Mesenchymal stem cell (in vitro differentiated cells and primary cell): ENCODE measurements around the gene PRKG1.

ENCODE experiments used
- DNase-seq: peaks from one replicate; pipeline ENCODE4 v3.0.0-alpha.2; 2013
- H2AFZ ChIP-seq: one replicate; pipeline ENCODE4 v1.6.1; 2013; ENCODE audit warnings: low read depth, mild to moderate bottlenecking, control low read depth, inconsistent platforms, low read length, moderate library complexity
- H2AK5ac ChIP-seq: 2 replicates; pipeline ENCODE4 v1.6.1; 2013; ENCODE audit warnings: low read length, moderate library complexity, mild to moderate bottlenecking, inconsistent platforms; ENCODE audit not compliant: severe bottlenecking
- H2BK120ac ChIP-seq: one replicate; pipeline ENCODE4 v1.6.1; 2013; ENCODE audit warnings: low read depth, mild to moderate bottlenecking, inconsistent platforms, low read length, moderate library complexity
- H2BK12ac ChIP-seq, 2 experiments: one replicate each; pipeline ENCODE4 v1.6.1; 2013; ENCODE audit warnings: inconsistent platforms in 2 of 2, low read length in 2 of 2, mild to moderate bottlenecking in 2 of 2, moderate library complexity in 2 of 2, control low read depth in 1 of 2
- H2BK15ac ChIP-seq: one replicate; pipeline ENCODE4 v1.6.1; 2013; ENCODE audit warnings: mild to moderate bottlenecking, low read depth, inconsistent platforms; ENCODE audit not compliant: poor library complexity, severe bottlenecking
- H2BK5ac ChIP-seq: 2 replicates; pipeline ENCODE4 v1.6.1; 2013; ENCODE audit warnings: low read depth, mild to moderate bottlenecking, low read length, control low read depth, inconsistent platforms; ENCODE audit not compliant: poor library complexity, severe bottlenecking
- H3K14ac ChIP-seq, 2 experiments: one replicate each; pipeline ENCODE4 v1.6.1; 2013; ENCODE audit warnings: inconsistent platforms in 2 of 2, low read length in 2 of 2, control low read depth in 1 of 2, mild to moderate bottlenecking in 1 of 2, moderate library complexity in 1 of 2
- H3K18ac ChIP-seq, 2 experiments: one replicate each; pipeline ENCODE4 v1.6.1; 2013; ENCODE audit warnings: inconsistent platforms in 2 of 2, low read length in 2 of 2, control low read depth in 1 of 2, low read depth in 1 of 2, mild to moderate bottlenecking in 1 of 2
- H3K23ac ChIP-seq, 2 experiments: one replicate each; pipeline ENCODE4 v1.6.1; 2013; ENCODE audit warnings: inconsistent platforms in 2 of 2, low read length in 2 of 2, mild to moderate bottlenecking in 2 of 2, moderate library complexity in 2 of 2, control low read depth in 1 of 2
- H3K27ac ChIP-seq: 2 replicates; pipeline ENCODE4 v1.5.1; 2013; ENCODE audit warnings: mild to moderate bottlenecking, moderate library complexity, low read length, control low read depth, inconsistent platforms; ENCODE audit not compliant: poor library complexity, severe bottlenecking
- H3K27me3 ChIP-seq, 2 experiments: 2 replicates each; pipeline versions ENCODE4 v1.6.1 to v1.7.0; 2013; ENCODE audit warnings: low read length in 2 of 2, mild to moderate bottlenecking in 2 of 2, moderate library complexity in 2 of 2, control low read depth in 1 of 2, inconsistent platforms in 1 of 2; ENCODE audit not compliant: control insufficient read depth in 1 of 2, insufficient read depth in 1 of 2
- H3K36me3 ChIP-seq, 2 experiments: 2 replicates each; pipeline versions ENCODE4 v1.6.1 to v1.7.0; 2013; ENCODE audit warnings: low read length in 2 of 2, control low read depth in 1 of 2, inconsistent platforms in 1 of 2, low read depth in 1 of 2, mild to moderate bottlenecking in 1 of 2; ENCODE audit not compliant: insufficient read depth in 2 of 2, control insufficient read depth in 1 of 2
- H3K4ac ChIP-seq, 2 experiments: one replicate each; pipeline ENCODE4 v1.6.1; 2013; ENCODE audit warnings: inconsistent platforms in 2 of 2, low read length in 2 of 2, mild to moderate bottlenecking in 2 of 2, moderate library complexity in 2 of 2, control low read depth in 1 of 2, low read depth in 1 of 2
- H3K4me1 ChIP-seq: 2 replicates; pipeline ENCODE4 v1.6.1; 2013; ENCODE audit warnings: low read depth, low read length, control low read depth; ENCODE audit not compliant: control insufficient read depth, insufficient read depth
- H3K4me2 ChIP-seq: 2 replicates; pipeline ENCODE4 v1.6.1; 2013; ENCODE audit warnings: low read length, mild to moderate bottlenecking, inconsistent platforms; ENCODE audit not compliant: poor library complexity, severe bottlenecking
- H3K4me3 ChIP-seq, 2 experiments: 2 replicates each; pipeline versions ENCODE4 v1.5.1 to v1.7.0; 2013; ENCODE audit warnings: low read length in 2 of 2, mild to moderate bottlenecking in 2 of 2, control low read depth in 1 of 2, low read depth in 1 of 2; ENCODE audit not compliant: insufficient read depth in 1 of 2
- H3K79me1 ChIP-seq: replicated peaks from 2 replicates; pipeline ENCODE4 v1.6.1; 2013; ENCODE audit warnings: mild to moderate bottlenecking, control low read depth, low read length, inconsistent platforms; ENCODE audit not compliant: poor library complexity, severe bottlenecking
- H3K9ac ChIP-seq: 2 replicates; pipeline ENCODE4 v1.7.0; 2013; ENCODE audit warnings: mild to moderate bottlenecking, low read length, moderate library complexity
- H3K9me3 ChIP-seq: 2 replicates; pipeline ENCODE4 v1.7.0; 2013; ENCODE audit warnings: mild to moderate bottlenecking, low read length; ENCODE audit not compliant: control insufficient read depth
- H4K8ac ChIP-seq: one replicate; pipeline ENCODE4 v1.6.1; 2013; ENCODE audit warnings: inconsistent platforms, mild to moderate bottlenecking, low read length, moderate library complexity
- H4K91ac ChIP-seq: one replicate; pipeline ENCODE4 v1.6.1; 2013; ENCODE audit warnings: mild to moderate bottlenecking, low read length, inconsistent platforms
- WGBS: methylation state at CpG from one replicate; pipeline ENCODE4 v1.1.7; 2013; ENCODE audit warnings: mixed read lengths; 5-methylcytosine and 5-hydroxymethylcytosine counted together

The PRKG1 gene

GRCh38 chr10:51325649-51326048, 251.4 kb downstream of the PRKG1 start:
- no peaks in the 10 kb centered on the region for H3K79me1 ChIP-seq
- H4K8ac ChIP-seq = no peak overlapping the region
- no peak overlapping the region for H3K23ac ChIP-seq
- H3K4me2 ChIP-seq = no peak overlapping the region
- no peak overlapping the region for H3K14ac ChIP-seq
- no peak overlapping the region for H2BK5ac ChIP-seq
- H3K4me3 ChIP-seq = no peak overlapping the region
- H2BK120ac ChIP-seq = no peak overlapping the region
- H2AK5ac ChIP-seq = no peak overlapping the region
- H3K27me3 ChIP-seq = no peaks in the 10 kb centered on the region
- H3K9me3 ChIP-seq = no peaks in the 10 kb centered on the region
- 93% methylated on average over 2 of the region's 2 CpGs for WGBS
- DNase-seq = no peak
- no peaks in the 10 kb centered on the region for H3K4me1 ChIP-seq
- H3K36me3 ChIP-seq = no peaks in the 10 kb centered on the region
- H3K27ac ChIP-seq = no peak overlapping the region
- no peak overlapping the region for H3K9ac ChIP-seq
- no peak overlapping the region for H3K4ac ChIP-seq
- no peak overlapping the region for H2BK12ac ChIP-seq
- no peak overlapping the region for H2BK15ac ChIP-seq
- no peak overlapping the region for H3K18ac ChIP-seq
- no peak overlapping the region for H4K91ac ChIP-seq
- no peak overlapping the region for H2AFZ ChIP-seq

GRCh38 chr10:51326174-51326573, 251.9 kb downstream of the PRKG1 start:
- Histone ChIP-seq H2AFZ (no peak overlapping the region), H3K4me2 (no peak overlapping the region), H4K91ac (no peak overlapping the region), H3K4me3 (no peak overlapping the region), H4K8ac (no peak overlapping the region), H3K14ac (no peak overlapping the region), H3K4me1 (peaks cover 2% of the 10 kb centered on the region), H3K36me3 (no peaks in the 10 kb centered on the region), H3K4ac (no peak overlapping the region), H3K9ac (no peak overlapping the region), H3K27me3 (no peaks in the 10 kb centered on the region), H2AK5ac (no peak overlapping the region), H3K23ac (no peak overlapping the region), H2BK12ac (no peak overlapping the region), H3K9me3 (no peaks in the 10 kb centered on the region), H3K18ac (no peak overlapping the region), H3K27ac (no peak overlapping the region), H3K79me1 (no peaks in the 10 kb centered on the region), H2BK15ac (no peak overlapping the region), H2BK5ac (no peak overlapping the region), H2BK120ac (no peak overlapping the region)
- DNase-seq = no peak
- no CpG with 5 or more reads among the region's 1 CpG for WGBS

GRCh38 chr10:51327432-51327831, 253.1 kb downstream of the PRKG1 start:
- Histone ChIP-seq H3K23ac (no peak overlapping the region), H3K36me3 (no peaks in the 10 kb centered on the region), H3K4me1 (peaks cover 2% of the 10 kb centered on the region)

GRCh38 chr10:51340366-51340765, 266.1 kb downstream of the PRKG1 start:
- Histone ChIP-seq H3K4ac (no peak overlapping the region), H3K23ac (no peak overlapping the region), H2AFZ (no peak overlapping the region), H4K91ac (no peak overlapping the region), H2AK5ac (no peak overlapping the region), H2BK120ac (no peak overlapping the region), H2BK12ac (no peak overlapping the region), H3K18ac (no peak overlapping the region), H3K36me3 (no peaks in the 10 kb centered on the region), H3K4me1 (no peaks in the 10 kb centered on the region), H3K79me1 (no peaks in the 10 kb centered on the region), H3K27ac (no peak overlapping the region), H3K9me3 (no peaks in the 10 kb centered on the region), H3K4me3 (no peak overlapping the region), H2BK15ac (no peak overlapping the region), H3K4me2 (no peak overlapping the region), H4K8ac (no peak overlapping the region), H2BK5ac (no peak overlapping the region), H3K9ac (no peak overlapping the region), H3K14ac (no peak overlapping the region), H3K27me3 (no peaks in the 10 kb centered on the region)
- WGBS = 100% methylated on average over 1 of the region's 1 CpG
- no peak for DNase-seq

More at GRCh38 chr10:51327432-51327831, 253.1 kb downstream of the PRKG1 start:
- no peak overlapping the region for H3K4me2 ChIP-seq
- H3K27ac ChIP-seq = no peak overlapping the region
- H2BK5ac ChIP-seq = no peak overlapping the region
- H3K4ac ChIP-seq = no peak overlapping the region
- H3K9ac ChIP-seq = no peak overlapping the region
- no peak overlapping the region for H3K14ac ChIP-seq
- H2AFZ ChIP-seq = no peak overlapping the region
- H2BK120ac ChIP-seq = no peak overlapping the region
- H4K8ac ChIP-seq = no peak overlapping the region
- no peak overlapping the region for H3K4me3 ChIP-seq
- no peaks in the 10 kb centered on the region for H3K27me3 ChIP-seq
- no peak overlapping the region for H3K18ac ChIP-seq
- no CpG with 5 or more reads among the region's 1 CpG for WGBS
- DNase-seq = no peak
- no peaks in the 10 kb centered on the region for H3K9me3 ChIP-seq
- no peaks in the 10 kb centered on the region for H3K79me1 ChIP-seq
- H2BK15ac ChIP-seq = no peak overlapping the region
- H2BK12ac ChIP-seq = no peak overlapping the region
- no peak overlapping the region for H4K91ac ChIP-seq
- H2AK5ac ChIP-seq = no peak overlapping the region
